ENCODE results near the gene FNTB. TPM values are rescaled to one million over a fixed set of nuclear protein-coding genes. Genes with fewer than 3 reads are reported as not detected.
A peak's percentile ranks its signal among the peaks of the same experiment; 100 is the strongest.

The FNTB gene
- total and polyA plus RNA-seq, 12 donors = 14.6 to 20.8 (median 16.5) TPM

GRCh38 chr14:64965356-64966000 lies 21.2 kb upstream of the FNTB start:
- Histone ChIP-seq H3K27ac (no peak overlapping the region), H3K9me3 (no peaks in the 10 kb centered on the region), H3K4me1 (peaks cover 0 to 9% (median 7%) of the 10 kb centered on the region in 9 donors), H3K4me3 (no peak overlapping the region), H3K27me3 (no peaks in the 10 kb centered on the region), H3K36me3 (no peaks in the 10 kb centered on the region)
- no peak for TF ChIP-seq CTCF (IDR thresholded peaks at IDR 0.05)
- intact Hi-C loops (cut with DNase I) = no loop called here
- 85 to 88% methylated on average over 15 of the region's 15 CpGs for WGBS, 2 donors
- no peak for DNase-seq
- peak in 1 of 8 donors; percentile 17 for ATAC-seq

- Histone ChIP-seq H3K27me3 (peaks cover 0 to 11% (median 0%) of the 10 kb centered on the region in 7 donors), H3K36me3 (no peaks in the 10 kb centered on the region), H3K4me1 (peaks cover 3 to 15% (median 11%) of the 10 kb centered on the region in 9 donors), H3K9me3 (no peaks in the 10 kb centered on the region), H3K27ac (no peak overlapping the region), H3K4me3 (no peak overlapping the region)
- DNase-seq = no peak
- intact Hi-C loops (cut with DNase I) = no loop called here
- no peak for TF ChIP-seq CTCF (IDR thresholded peaks at IDR 0.05)
- no peak for ATAC-seq
- WGBS, 2 donors = 97 to 100% methylated on average over 2 of the region's 2 CpGs
Observed at GRCh38 chr14:64966976-64967375, 19.7 kb upstream of the FNTB start.

- ATAC-seq = no peak
- 86 to 92% methylated on average over 7 of the region's 7 CpGs for WGBS, 2 donors
Observed at GRCh38 chr14:64968167-64968566, 18.5 kb upstream of the FNTB start.

GRCh38 chr14:64968651-64969050 lies 18.0 kb upstream of the FNTB start:
- Histone ChIP-seq H3K27me3 (peaks cover 0 to 22% (median 0%) of the 10 kb centered on the region in 7 donors), H3K36me3 (no peaks in the 10 kb centered on the region), H3K9me3 (no peaks in the 10 kb centered on the region), H3K4me3 (no peak overlapping the region), H3K4me1 (peaks cover 3 to 20% (median 11%) of the 10 kb centered on the region in 9 donors), H3K27ac (no peak overlapping the region)
- WGBS, 2 donors = 87 to 94% methylated on average over 6 of the region's 6 CpGs
- intact Hi-C loops (cut with DNase I) = no loop called here
- DNase-seq = no peak
- TF ChIP-seq CTCF (IDR thresholded peaks at IDR 0.05) = no peak
- ATAC-seq = no peak

More at GRCh38 chr14:64968167-64968566, 18.5 kb upstream of the FNTB start:
- no peak for TF ChIP-seq CTCF (IDR thresholded peaks at IDR 0.05)
- H3K4me3 ChIP-seq = no peak overlapping the region
- peaks cover 0 to 21% (median 0%) of the 10 kb centered on the region in 7 donors for H3K27me3 ChIP-seq
- no peak for DNase-seq
- H3K27ac ChIP-seq = no peak overlapping the region
- H3K36me3 ChIP-seq = no peaks in the 10 kb centered on the region
- H3K4me1 ChIP-seq = peaks cover 3 to 20% (median 11%) of the 10 kb centered on the region in 9 donors
- intact Hi-C loops (cut with DNase I) = no loop called here
- no peaks in the 10 kb centered on the region for H3K9me3 ChIP-seq
